Measurements from ENCODE around the gene CNTFR.

CNTFR gene

DNA sequence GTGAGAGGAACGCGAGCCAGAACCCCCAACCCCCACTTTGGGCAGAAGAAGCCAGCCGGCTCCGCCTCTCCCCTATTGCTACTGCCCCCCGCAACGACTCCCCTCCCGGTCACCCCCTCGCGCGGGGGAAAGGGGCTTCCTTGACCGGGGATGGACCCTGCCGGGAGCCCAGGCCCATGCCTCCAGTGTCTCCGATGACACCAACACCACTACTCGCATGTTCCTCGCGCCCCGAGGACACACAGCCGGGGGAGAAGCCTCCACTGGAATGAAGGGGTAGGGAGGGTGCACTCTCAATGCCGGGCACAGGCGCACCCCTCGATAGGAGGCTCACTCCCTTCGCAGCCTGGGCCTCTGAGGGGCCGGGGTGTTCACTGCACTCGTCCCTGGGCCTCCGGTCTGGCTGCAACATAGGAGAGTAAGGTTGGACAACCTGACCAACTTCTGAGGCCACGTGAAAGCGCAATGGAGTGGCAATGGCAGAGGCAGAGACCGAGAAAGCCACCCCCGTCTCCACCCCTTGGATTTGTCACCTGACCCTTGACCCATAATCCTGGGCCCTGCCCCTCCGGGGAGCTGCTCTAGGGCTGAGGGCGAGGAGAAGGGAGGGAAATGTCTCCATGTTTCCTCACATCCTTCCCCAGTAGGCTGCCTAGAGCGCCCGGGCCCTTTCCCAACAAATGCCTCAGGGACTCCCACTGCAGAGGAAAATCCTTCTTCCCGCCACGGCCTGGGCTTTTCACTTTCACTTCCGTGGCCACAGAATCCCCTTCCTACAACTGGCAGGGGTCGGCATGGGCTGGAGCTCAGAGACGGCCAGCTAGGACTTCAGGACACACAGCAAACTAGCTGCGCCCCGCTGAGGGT lies 1.1 kb upstream of the CNTFR start:
- DNase-seq (ENCODE audit: low read depth in 2 of 2), result no peak

DNA sequence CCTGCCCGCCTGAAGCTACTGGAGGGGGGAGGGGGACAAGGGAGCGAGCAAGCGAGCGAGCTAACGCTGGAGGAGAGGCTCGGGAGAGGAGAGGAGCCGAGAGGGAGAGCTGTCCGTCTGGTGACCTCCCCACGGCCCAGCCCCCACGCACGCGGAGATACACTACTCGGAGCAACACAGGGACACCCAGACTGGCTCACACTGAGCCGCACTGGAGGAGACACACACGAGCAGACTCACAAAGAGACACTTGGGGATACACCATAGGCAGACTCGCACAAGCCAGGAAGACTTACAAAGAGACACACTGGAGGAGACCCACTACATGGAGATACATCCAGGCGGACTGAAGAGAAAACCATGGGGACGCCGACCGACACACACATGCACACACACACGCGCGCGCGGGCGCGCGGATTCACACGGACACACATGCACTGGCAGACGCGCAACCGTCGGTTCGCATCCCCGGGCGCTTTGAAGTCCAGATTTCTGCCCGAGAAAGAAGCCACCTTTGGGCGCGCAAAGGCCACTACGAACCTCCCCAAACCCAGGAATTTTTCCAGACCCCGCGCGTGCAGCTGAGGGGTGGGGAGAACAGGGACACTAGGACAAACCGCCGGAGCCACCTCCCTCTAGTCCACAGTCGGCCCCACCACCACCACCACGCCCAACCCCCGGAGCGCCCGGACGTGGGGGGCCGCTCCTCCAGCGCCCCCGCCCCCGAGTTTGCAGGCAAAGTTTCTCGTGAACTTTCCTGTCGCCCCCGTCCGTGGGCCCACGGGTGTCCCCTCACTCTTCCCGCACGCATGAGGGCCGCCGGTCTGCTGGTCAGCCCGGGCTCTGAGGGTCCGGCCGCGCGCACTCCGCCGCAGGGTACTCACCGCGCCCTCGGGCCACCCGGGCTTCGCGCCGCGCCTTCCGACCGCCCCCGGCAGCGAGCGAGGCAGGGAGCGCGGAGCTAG lies 571 bp downstream of the CNTFR start:
- DNase-seq (ENCODE audit: low read depth in 2 of 2), result no peak

DNA sequence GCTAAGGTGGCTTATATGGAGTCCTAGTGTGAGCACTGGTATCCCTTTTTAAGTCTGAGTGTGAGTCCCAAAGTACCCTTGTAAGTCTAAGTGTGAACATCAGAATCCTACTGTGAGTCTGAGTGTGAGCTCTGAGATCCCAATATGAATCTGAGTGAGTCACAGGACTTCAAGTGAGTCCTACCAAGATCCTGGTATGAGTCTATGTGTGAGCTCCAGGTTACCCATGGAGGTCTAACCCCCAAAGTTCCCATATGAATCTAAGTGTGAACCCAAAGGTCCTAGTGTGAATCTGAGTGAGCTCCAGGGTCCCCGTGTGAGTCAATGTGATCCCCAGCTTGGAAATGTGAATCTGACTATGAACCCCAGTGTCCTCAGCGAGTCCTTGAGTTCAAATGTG lies 2.3 kb downstream of the CNTFR start:
- no peak for DNase-seq (ENCODE audit: low read depth in 2 of 2)

DNA sequence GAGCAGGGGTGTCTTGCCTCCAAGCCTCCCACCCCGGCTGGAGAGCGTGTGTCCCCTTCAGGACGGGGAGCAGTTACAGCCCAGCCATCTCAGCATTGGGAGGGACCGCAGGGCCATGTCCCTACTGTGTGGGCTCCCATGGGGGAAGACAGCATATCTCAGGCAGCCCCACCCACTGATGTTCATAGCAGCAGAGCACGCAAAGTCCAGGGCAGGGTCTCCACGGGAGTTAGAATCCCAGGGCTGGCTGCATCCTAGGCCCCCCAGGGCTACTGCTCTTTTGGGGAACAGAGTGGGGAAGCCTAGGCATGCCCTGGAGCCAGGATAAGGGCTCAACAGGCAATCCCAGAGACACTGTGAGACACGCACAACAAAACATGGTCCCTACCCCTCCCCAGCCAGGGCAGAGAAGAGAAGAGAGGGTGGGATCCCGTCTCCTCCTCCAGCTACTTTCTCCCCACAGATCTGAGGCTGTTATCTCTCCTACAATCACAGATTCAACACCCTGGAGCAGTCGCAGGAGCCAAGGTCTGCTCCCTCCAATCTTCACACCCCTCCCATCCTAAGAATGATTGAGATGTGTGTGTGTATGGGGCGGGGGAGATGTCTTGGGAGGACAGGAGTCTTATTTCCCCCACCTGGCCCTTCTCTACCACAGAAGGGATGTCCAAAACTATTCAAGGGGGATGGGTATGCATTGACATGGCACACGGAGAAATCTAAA lies 3.4 kb downstream of the CNTFR start:
- DNase-seq (ENCODE audit: low read depth in 2 of 2), result no peak

DNA sequence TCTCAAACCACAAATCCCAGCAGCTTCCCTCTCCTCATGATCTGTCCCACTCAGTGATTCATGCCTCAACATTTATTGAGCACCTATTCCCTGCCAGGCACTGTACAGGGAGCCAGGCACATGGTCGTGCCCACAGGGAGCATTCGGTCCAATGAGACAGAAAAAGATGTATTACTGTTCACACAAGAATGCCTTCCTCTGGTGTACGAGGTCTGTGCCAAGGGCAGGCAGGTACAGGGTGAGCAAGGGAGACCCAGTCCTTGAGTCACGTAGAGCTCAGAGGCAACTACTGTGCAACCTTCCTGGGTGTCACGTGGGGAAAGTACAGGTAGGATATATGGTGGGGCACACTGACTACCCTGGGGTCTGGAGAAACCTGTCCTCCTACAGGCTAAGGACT lies 4.6 kb downstream of the CNTFR start:
- DNase-seq (ENCODE audit: low read depth in 2 of 2), result no peak

DNA sequence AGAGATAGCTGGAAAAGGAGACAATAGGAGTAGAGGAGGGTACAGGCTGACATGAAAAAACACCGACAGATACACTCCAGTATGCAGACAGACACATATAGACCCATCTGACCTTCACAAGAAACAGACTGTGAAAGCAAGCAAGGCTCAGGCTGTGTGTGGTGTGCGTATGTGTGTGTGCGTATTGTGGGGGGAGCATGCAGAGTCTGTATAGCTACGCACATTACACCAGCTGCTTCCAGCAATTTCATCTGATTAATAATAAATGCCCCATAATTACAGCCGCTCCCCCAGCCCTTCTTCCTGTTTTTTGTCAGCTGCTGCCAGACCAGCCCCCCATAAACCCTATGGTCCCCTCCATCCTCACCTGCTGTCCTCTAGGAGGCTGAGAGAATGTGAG lies 6.7 kb downstream of the CNTFR start:
- DNase-seq (ENCODE audit: low read depth in 2 of 2), result no peak

- no peak for DNase-seq (ENCODE audit: low read depth in 2 of 2)
Measured at GRCh38 chr9:34581318-34581717, 8.2 kb downstream of the CNTFR start.

DNA sequence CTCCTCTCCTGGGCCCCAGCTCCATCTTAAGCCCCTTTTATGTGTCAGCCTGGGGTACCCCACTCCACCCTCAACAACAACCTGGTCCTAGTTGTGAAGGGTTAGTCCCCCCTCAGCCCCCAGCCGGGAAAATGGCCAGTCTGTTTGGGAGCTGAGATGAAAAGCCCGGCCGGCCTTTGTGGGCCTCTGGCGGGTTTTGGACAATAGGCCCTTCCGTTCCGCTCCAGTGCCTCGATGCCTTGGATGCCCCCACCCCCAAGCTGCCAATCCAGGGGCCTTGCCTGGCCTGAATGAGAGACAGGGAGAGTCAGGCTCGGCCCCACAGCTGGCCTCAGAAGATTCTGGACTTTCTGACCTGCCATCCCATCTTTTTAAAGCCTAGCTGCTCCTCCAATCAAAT lies 9.2 kb downstream of the CNTFR start:
- DNase-seq (ENCODE audit: low read depth in 2 of 2), result no peak

- no peak for DNase-seq (ENCODE audit: low read depth in 2 of 2)
Measured at GRCh38 chr9:34579808-34580163, 9.7 kb downstream of the CNTFR start.

DNA sequence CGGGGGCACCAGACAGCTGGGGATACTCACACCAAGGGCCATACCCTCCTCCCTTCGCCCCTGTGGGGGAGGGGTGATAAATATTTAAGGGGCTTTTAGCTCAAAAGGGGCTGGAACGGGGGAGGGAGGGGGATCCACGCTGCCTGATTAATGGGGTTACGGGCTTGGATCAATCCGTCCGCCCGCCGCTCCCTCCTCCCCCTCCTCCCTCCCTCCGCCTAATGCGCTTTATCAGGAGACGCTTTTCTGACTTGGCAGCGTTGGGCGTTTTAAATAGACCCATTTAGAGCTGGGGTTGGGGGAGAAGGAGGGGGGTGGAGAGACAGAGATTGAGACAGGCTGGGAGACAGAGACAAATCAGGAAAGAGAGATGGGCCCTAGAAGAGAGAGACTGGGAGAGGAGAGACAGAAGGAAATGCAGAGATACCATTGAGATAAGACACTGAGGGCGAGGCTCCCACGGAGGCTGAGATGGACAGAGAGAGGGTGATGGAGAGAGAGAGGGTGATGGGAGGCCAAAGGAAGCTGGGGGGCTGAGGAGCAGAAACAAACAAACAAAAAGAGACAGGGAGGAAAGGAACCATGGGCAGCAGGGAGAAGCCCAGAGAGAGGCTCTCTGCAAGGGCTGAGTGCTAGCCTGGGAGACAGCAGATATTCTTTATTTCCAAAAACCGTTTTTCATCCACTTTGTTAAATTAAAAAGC lies 10.3 kb downstream of the CNTFR start:
- DNase-seq (ENCODE audit: low read depth in 2 of 2), result no peak

- no peak for DNase-seq (ENCODE audit: low read depth in 2 of 2)
Measured at GRCh38 chr9:34578241-34579103, 11.1 kb downstream of the CNTFR start.

DNA sequence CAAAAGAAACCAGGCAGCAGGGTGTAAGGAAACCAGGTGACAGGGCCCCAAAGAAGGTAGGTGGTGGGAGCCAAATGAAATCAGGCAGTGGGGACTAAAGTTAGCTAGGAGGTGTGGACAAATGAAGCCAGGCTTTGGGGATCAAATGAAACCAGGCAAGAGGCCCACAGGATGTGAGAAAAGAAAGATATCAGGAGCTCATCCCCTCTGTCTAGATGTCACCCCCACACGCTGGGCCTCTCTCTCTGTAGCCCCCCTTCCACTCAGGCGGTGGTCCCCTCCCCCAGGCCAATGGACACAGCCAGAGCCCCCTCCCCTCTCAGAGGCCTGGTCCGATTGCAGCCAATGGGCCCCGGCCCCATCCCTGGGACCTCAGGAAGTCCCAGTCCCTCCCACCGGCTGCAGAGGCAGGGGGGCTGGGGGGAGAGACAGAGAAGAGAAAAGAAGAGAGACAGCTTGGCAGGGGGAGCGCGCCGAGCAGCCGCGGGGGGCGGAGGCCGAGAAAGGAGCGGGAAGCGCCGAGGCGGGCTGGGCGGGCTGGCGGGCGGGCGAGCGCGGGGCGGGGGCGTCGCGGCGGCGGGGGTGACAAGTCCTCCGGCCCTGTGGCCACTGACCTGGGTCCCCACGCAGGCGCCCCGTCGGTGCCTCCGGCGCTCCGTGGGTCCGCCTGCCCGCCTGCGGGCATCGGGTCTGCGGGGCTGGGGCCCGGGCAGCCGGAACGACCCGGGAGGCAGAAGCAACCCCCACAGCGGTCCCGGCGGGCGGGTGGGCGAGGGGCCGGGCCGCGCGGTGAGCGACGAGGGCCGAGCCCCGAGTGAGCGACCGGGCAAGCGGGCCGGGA lies 11.9 kb downstream of the CNTFR start:
- DNase-seq (ENCODE audit: low read depth in 2 of 2), result no peak

DNA sequence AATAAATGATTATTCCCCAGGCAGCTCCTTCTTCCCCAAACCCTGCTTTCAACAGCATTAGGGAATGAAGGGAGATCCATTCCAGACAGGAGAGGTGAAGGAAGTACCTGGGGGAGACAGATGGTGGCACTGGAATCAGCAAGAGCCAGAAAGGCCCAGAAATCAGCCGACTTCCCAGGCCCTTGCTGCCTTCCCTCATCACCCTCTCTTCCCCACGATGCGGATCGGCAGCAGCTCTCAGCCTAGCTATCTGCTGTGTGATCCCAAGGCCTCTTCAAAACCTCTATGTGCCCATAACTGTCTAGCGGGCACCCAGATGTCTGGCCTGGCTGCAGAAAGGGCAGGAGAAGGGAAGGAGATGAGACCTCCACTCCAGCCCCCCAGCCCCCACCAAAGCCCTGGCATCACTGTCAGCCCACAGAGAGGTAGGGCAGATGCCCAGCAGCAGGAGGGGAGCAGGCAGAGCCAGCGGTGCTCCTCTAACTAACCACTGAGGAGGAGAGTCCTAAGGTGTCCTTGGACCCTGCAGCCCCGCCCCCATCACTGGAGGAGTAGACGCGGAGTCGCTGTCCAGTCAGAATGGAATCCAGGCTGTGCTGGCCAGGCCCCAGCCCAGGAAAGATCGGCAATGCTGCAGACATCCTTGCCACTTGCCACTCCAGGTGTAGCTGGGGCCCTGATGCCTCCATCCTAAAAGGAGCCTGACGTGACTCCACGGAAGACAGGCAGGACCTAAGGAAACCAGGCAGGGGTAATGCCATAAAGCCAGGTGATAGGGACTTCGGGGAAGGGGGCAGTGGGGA lies 12.7 kb downstream of the CNTFR start:
- DNase-seq (ENCODE audit: low read depth in 2 of 2), result no peak

- no peak for DNase-seq (ENCODE audit: low read depth in 2 of 2)
Measured at GRCh38 chr9:34575862-34576596, 13.5 kb downstream of the CNTFR start.

DNA sequence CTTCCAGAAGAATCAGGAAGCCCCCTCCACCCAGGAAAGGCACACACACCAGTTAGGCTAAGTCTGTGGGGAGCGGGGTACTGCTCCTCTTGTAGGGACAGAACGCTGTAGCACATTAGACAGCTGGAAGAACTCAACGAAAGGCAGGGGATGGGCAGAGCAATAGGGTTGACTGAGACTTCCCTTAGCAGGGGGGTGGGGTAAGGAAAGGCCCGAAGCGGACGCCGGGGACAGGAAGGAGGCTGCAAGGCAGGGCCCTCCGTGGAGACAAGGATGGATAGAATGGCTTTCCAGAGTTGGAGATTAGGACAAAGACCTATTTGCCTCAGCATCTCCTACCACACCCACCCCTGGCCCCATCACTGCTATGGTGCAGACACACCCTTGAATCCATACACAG lies 14.3 kb downstream of the CNTFR start:
- no peak for DNase-seq (ENCODE audit: low read depth in 2 of 2)

DNA sequence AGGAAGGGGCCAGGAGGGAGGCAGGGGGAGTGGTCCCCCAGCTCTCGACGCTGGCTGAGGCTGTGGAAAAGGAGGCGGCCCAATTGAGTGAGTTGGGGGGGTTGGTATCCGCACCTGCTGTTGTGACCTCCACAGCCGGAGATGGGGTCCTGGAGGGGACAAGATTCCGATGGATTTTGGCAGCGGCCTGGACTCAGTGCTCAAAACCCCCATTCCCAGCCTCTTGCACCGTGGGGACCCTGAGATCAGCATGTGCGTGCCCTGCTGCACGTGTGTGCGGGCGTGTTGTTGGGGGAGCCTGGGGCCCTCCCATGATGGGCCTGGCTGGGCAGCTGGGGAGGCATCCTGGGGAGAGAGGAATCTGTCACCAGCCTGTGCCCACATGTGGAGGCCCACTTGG lies 15.0 kb downstream of the CNTFR start:
- no peak for DNase-seq (ENCODE audit: low read depth in 2 of 2)

- DNase-seq (ENCODE audit: low read depth in 2 of 2), result no peak
Measured at GRCh38 chr9:34573599-34574325, 15.8 kb downstream of the CNTFR start.
